RWPE2 (cell line): Measurements from ENCODE around the gene SSH2.

ENCODE experiments used
- ATAC-seq: fragments of 200-7000 bp; cut with Tn5 transposase; 3 replicates; pipeline ENCODE4 v1.9.1; 2021; ENCODE audit warnings: low read depth
- DNase-seq: peaks from one replicate; pipeline ENCODE4 v3.0.0-alpha.2; 2020; ENCODE audit warnings: low spot score
- H3K27ac ChIP-seq: fragments of 450-650 bp; 2 replicates; pipeline ENCODE4 v1.5.1; 2017; ENCODE audit warnings: mild to moderate bottlenecking; ENCODE audit not compliant: poor library complexity, severe bottlenecking
- H3K27me3 ChIP-seq: fragments of 250-450 bp; sonication (Bioruptor Pico); 2 replicates; pipeline ENCODE4 v1.5.1; 2021; ENCODE audit warnings: mild to moderate bottlenecking, moderate library complexity; ENCODE audit not compliant: insufficient read depth, poor library complexity, severe bottlenecking
- H3K36me3 ChIP-seq: fragments of 250-450 bp; sonication (Bioruptor Pico); 2 replicates; pipeline ENCODE4 v1.5.1; 2020; ENCODE audit warnings: low read depth, mild to moderate bottlenecking, moderate library complexity
- H3K4me1 ChIP-seq: fragments of 250-450 bp; sonication (Bioruptor Pico); 2 replicates; pipeline ENCODE4 v1.5.1; 2021; ENCODE audit warnings: mild to moderate bottlenecking, moderate library complexity; ENCODE audit not compliant: insufficient read depth, poor library complexity, severe bottlenecking
- H3K4me3 ChIP-seq: fragments of 250-450 bp; sonication (Bioruptor Pico); 2 replicates; pipeline ENCODE4 v1.5.1; 2021; ENCODE audit warnings: mild to moderate bottlenecking, moderate library complexity; ENCODE audit not compliant: severe bottlenecking
- H3K9me3 ChIP-seq: fragments of 250-450 bp; sonication (Bioruptor Pico); 2 replicates; pipeline ENCODE4 v1.5.1; 2021; ENCODE audit warnings: mild to moderate bottlenecking, moderate library complexity; ENCODE audit not compliant: severe bottlenecking
- TF ChIP-seq, protein P1 (sequence below): fragments of 450-650 bp; IDR thresholded peaks from one replicate; pipeline ENCODE4 v1.5.1; 2017; ENCODE audit warnings: mild to moderate bottlenecking, moderate library complexity; ENCODE audit not compliant: poor library complexity, severe bottlenecking

The SSH2 gene

DNA sequence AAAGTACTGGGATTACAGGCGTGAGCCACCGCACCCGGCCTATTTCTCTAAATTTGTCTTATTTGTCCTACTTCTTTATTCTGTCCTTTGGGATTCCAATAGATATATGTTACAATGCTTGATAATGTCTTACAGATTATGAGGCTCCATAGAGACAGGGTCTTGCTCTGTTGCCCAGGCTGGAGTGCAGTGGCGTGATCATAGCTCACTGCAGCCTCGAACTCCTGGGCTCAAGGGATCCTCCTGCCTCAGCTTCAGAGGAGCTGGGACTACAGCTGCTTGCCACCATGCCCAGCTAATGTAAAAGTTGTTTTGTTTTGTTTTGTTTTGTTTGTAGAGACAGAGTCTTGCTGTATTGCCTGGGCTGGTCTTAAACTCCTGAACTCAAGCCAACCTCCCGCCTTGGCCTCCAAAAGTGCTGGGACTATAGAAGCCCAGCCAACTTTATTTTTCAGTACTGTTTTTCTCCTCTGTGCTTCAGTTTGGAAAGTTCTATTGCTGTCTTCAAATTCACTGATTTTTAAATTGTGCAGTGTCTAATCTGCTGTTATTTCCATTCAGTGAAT lies 326.8 kb downstream of the SSH2 start:
- no peak for ATAC-seq
- TF ChIP-seq, protein P1, sequence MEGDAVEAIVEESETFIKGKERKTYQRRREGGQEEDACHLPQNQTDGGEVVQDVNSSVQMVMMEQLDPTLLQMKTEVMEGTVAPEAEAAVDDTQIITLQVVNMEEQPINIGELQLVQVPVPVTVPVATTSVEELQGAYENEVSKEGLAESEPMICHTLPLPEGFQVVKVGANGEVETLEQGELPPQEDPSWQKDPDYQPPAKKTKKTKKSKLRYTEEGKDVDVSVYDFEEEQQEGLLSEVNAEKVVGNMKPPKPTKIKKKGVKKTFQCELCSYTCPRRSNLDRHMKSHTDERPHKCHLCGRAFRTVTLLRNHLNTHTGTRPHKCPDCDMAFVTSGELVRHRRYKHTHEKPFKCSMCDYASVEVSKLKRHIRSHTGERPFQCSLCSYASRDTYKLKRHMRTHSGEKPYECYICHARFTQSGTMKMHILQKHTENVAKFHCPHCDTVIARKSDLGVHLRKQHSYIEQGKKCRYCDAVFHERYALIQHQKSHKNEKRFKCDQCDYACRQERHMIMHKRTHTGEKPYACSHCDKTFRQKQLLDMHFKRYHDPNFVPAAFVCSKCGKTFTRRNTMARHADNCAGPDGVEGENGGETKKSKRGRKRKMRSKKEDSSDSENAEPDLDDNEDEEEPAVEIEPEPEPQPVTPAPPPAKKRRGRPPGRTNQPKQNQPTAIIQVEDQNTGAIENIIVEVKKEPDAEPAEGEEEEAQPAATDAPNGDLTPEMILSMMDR: no peak
- Histone ChIP-seq H3K9me3 (no peaks in the 10 kb centered on the region), H3K36me3 (no peaks in the 10 kb centered on the region), H3K27me3 (no peaks in the 10 kb centered on the region), H3K4me3 (no peak overlapping the region), H3K27ac (no peak overlapping the region), H3K4me1 (no peaks in the 10 kb centered on the region)
- DNase-seq: no peak

DNA sequence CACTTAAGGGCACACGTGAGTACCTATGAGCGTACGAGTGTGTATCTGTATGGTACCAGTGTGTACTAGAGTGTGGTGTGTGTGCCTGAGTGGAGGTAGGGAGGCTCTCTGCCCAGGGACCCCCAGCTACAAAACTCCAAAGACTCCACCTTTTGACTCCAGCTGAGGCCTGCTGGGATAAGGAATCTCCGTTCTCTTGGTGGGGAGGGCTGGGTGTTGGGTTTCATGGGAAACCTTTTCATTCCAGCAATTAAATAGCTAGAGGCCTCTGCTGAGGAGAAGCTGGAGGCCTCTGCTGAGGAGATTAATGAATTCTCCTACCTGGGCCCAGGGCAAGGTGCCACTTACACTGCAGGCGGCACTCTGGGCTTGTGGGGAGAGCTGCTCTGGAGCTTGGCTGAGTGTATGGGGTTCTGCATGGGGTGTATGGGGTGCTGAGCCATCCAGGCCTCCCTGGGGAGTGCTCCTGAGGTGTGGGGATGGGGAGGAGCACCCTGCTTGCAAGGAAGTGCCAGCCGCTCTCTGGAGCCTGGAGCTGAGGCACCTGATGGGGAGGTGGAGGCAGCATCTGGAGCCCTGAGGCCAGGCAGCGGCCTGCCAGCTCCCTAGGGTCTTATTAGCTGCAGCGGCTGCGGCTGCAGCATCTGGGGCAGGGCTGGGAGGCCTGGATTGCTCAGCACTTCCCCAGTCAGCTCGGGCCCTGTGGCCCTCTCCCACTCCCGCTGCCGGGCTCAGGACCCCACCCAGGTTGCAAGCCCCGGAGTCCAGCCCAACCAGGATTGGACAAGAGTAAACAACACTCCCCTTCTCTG lies 332.5 kb downstream of the SSH2 start:
- DNase-seq (no peak), ATAC-seq (no peak)
- Histone ChIP-seq H3K27ac (no peak overlapping the region), H3K4me3 (no peak overlapping the region), H3K9me3 (no peaks in the 10 kb centered on the region), H3K27me3 (no peaks in the 10 kb centered on the region), H3K36me3 (no peaks in the 10 kb centered on the region), H3K4me1 (peaks cover 6% of the 10 kb centered on the region)
- TF ChIP-seq, protein P1: no peak

DNA sequence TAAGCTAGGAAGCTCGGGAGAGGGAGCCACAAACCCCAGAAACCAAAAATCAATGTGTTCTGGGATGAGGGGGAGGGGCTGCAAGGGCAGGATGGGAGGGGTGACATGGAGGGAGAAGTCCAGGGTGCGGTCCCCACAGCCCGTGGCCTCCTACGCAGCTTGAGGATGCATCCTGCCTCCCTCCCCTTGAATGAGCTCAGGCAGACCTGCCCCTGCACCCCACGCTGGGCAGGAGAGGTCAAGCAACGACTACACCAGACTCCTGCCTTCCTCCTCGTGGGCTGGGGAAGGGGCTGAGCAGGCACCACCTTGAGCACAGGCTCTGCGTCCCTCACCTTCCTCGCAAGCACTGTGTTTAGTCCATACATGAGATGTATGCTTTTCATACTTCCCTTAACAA lies 333.2 kb downstream of the SSH2 start:
- ATAC-seq: no peak
- DNase-seq: no peak
- H3K27ac ChIP-seq: no peak overlapping the region
- no peaks in the 10 kb centered on the region for H3K27me3 ChIP-seq
- no peaks in the 10 kb centered on the region for H3K36me3 ChIP-seq
- TF ChIP-seq, protein P1: no peak
- H3K4me1 ChIP-seq: peaks cover 14% of the 10 kb centered on the region
- H3K9me3 ChIP-seq: no peaks in the 10 kb centered on the region
- H3K4me3 ChIP-seq: no peak overlapping the region

DNA sequence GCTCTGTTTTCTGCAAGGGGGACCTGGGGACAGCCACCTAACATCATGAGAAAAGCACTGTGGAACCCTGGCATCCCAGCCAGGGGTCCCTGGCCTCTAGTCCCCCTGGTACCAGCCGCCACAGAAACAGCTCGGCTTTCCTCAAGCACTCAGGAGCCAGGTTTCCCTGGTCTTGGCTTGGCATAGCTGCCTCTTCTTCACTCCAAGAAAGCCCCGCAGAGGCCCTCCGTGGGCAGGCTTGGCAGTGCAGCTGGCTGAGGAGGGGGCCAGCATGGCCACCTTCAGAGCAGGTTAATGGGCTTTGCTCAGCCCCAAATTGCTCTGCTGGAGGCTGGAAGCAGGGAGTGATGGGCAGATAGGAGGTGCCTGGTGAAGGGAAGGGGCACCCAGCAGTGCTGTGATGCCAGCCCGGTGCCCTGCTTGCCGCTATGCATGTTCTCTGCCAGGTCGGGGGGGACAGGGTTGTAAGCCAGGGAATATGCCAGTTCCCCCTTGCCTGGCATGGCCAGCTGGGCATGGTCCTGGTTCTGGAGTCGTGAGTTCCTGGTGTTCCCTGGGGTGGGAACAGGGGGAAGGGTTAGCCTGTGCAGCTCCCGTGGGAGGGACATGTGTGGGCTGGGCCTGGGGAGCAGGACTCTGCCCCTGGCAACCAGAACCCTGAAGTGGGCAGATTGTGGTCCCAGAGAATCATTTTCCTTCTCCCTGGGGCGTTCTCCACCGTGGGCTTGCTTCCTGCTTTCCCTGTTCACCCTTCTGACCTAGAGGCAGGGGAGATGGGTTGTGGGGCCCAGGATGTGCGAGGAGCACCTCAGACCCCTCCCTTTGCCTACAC lies 333.9 kb downstream of the SSH2 start:
- Histone ChIP-seq H3K27me3 (no peaks in the 10 kb centered on the region), H3K9me3 (no peaks in the 10 kb centered on the region), H3K4me3 (no peak overlapping the region), H3K4me1 (peaks cover 19% of the 10 kb centered on the region), H3K36me3 (no peaks in the 10 kb centered on the region), H3K27ac (no peak overlapping the region)
- ATAC-seq (no peak), DNase-seq (no peak)
- TF ChIP-seq, protein P1: no peak
